GM19372 (cell line): ENCODE measurements around the gene DYRK1A.

Source experiments
- ATAC-seq: cut with Tn5 transposase; IDR thresholded peaks from one replicate; pipeline ENCODE4 v1.9.1; 2021; ENCODE audit warnings: mild to moderate bottlenecking, low read depth, moderate library complexity; ENCODE audit not compliant: unreplicated experiment

DYRK1A gene

DNA sequence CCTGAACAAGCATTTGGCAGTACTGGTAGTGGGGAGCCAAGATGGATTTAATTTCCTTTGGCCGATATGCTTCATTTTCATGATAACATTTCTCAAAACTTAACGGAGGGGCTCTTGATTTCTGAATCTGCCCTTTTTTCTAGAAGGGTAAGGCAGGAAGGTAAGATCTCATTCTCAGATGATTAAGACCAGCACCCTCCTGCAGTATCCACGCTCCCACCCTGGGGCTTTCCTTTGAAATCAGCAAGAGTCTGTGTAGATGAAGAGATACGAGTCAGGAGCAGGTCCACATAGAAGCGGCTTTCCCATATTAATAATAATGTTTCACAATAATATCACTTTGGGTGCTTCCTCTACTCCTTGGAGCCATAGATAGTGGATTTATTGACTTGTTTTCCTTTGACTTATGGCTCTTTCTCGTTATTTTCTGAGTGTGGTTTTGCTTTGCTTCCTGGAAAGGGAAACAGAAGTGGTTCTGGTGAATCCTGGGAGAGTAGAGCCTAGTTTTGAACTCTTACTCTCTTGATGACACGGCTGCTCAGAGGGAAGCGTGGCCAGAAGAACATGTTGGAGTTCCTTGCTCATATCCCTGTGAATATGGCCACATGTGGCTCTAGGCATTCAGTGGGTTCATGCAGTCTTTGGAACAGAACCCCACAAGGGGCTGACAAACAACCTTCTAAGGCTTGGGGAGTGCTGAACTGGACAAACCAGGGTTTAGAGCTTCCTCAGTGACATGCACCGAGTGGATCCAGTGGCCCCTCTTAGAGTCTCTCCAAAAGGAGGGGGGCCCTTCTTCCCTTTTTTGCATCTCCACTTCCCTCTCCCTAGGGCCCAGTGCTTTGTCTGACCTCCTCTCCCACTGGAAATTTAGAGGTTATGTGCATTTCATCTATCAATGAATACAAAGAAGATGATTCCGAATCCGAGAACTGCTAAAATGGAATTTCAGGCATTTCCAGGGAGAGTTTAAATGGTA, 195.7 kb downstream of the DYRK1A start:
- no peak for ATAC-seq

DNA sequence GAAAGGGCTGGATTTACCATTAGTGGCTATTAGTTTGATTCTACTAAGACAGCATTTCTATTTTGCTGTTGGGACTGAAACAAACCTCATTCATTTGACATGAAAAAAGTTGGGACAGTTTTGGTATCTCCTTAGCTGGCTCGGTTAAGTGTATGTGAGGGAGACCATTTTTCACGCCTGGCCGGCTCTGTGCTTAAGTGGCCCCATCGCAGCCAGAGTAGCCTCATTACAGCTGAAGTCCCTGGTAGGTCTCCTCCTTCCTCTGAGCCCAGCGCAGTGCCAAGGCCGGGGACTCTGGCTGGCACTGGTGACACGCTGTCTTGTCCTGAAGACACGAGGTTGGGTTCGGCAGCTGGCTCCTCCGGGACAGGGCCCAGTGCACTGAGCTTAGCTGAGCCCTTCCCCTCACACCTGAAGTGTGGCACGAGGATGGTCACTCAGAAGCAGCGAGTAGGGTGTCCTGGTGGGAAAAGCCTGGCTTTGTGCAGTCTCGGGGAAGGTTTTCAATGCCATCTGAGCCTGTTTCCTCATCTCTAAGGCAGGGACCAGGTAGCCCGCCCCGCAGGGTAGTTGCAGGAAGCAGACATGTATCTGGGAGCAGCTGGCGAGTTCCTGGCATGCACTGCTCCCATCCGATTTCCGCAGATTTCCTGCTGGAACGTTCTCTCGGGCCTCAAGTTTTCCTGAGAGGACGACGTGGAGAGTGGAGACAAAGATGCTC, 196.5 kb downstream of the DYRK1A start:
- ATAC-seq = peak; percentile 8

DNA sequence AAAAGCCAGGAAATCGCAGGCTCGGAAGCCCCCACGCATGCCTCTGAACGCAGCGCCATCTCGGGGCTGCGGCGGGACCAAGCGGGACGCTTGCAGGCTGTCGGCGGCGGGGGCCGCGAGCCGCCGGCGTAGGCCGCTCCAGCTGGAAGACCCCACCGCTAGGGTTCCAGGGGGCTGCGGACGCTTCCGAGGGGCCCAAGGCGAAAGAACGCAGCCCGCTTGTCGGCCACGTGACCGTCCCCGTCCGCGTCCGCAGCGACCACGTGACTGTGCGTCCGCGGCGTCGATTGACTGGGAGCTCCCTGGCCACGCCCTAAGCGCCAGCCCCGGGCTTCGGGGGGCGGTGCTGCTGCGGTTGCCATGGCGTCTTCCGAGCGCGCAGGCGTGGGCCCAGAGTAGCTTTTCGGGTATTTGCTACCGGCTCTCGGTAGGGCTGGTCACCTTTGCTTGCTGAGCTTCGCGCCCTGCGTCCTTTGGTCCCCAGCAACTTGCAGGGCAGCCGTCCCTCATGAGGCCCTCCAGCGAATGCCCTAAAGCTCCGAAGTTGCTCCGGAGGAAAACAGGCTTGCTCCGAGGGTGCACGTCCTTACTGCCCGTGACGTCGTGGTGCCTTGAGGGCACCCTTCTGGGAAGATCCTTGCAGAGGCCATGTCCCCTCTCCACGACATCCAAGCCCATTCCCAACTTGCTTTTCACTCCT, 197.2 kb downstream of the DYRK1A start:
- peak; percentile 93 for ATAC-seq

DNA sequence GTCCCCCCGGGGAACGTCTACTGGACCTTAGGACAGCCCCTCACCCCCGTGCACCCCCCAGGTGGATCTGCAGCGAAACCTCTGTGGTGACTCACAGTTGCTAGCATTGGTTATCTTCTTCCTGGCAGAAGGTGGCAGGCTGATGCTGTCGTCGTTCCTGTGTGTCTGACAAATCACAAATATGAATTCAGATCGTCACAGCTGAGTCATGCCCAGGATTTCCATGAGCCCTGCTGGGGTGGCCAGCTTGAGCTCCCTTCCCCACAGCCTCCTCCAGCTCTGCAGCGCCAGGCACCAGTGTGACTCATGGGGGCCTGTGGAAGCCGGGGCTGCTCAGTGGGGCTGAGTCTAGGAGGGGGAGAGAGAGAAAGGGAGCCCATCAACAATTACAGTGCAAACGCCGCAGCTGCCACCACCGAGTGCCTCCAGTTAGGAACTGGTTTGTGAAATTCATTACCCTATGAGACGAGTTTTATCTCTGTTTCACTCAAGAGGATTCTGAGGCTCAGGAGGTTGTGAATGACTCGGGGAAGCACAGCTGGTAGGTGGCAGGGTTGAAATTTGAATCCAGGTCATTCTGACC, 197.9 kb downstream of the DYRK1A start:
- peak; percentile 31 for ATAC-seq

DNA sequence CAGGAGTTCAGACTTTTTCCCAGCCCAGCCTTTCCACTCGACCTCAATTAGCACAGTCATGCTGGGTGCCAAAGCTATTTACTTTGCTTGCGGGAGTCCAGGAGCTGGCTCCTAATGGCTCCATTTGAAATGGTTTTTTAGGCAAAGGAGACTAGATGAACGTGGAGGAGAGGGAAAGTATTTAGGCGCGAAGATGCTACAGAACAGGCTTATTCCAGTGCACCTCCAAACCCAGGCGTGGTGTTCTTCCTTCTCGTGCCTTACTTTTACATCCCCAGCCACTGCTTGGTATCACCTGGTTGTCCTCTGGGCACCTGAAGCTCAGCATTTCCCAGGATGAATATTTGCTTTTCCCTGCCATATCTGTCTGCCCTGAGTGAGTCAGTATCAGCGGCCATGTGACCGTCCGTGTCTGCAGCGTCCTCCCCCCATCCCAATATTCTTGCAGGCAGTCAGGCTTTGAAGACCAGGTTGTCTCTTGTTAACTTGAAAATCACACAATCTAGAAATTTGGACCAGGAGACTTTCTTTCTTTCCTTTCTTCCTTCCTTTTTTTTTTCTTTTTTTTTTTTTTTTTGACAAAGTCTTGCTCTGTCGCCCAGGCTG, 198.5 kb downstream of the DYRK1A start:
- ATAC-seq = no peak

DNA sequence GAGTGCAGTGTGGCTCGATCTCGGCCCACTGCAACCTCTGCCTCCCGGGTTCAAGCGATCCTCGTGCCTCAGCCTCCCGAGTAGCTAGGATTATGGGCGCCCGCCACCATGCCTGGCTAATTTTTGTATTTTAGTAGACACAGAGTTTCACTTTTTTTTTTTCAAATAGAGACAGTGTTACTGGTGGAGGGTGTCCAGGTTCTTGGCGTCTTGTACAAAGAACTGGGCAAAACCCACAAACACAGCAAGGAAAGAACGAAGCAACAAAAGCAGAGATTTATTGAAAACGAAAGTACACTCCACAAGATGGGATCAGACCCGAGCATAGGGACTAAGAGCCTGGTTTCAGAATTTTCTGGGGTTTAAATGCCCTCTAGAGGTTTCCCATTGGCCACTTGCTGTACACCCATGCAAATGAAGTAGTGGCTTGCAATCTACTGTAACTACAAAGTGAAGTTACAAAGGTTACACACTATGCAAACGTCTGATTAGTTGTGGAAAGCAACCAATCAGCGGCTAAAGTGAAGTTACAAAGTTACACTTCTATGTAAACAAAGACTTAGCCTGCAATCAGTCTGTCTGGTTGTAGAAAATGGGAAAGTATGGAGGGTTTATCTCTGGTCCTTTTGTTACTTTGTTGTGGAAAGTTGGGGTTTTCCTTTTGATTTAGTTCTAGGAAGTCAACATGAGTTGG, 199.1 kb downstream of the DYRK1A start:
- ATAC-seq = no peak

DNA sequence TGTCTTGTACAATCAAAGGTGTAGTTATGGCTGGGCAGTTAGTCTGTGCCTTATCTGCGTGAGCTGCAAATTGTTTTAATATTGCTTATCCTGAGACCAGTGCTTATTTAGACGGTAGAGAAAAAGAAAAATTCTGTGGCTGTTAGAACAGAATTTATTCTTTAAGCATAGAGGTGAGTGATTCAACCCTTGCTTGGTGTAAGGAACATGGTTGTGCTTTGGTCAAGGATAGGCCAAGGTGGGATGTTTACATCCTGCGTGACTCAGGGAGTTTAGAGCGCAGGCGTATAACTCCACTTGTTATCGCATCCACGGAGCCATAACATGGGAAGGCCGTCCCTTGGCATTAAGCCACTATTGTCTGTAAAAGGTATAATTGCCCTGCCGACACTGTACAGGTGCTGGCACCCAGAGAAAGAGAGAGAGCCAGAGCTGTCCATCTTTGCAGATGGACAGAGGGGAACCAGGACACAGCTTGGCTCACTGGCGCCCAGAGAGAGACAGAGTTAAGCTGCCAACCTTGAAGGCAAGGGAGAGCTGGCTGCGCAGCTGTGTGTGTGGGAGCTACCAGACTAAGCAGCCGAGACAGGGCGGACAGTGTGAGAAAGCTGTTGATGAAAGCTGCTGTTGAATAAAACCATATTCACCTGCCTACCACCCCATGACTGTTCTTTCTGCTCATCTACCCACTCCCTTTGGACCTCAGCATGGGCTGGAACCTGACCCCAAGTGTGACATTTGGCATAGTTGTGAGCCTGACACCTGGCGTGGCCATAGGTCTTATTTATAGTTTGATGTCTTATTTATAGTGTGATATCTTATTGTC, 200.4 kb downstream of the DYRK1A start:
- no peak for ATAC-seq

DNA sequence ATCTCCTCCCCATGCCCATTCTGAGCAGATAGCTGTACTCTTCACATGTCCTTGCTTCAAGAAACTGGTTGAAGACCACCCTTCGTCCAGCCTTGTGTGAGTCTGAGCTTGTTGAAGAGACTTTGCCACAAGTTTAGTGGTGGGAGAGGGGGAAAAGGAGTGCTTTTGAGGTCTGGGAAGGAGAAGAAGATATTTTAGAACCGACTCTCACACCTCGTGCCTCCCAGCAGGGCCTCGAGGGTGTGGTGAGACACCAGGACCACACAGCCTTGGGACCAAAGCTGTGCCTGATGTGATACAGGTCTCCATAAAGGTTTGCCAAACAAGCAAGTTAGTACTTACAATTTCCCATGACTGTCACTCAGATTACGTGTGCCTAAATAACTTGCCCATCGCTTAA, 201.8 kb downstream of the DYRK1A start:
- no peak for ATAC-seq

DNA sequence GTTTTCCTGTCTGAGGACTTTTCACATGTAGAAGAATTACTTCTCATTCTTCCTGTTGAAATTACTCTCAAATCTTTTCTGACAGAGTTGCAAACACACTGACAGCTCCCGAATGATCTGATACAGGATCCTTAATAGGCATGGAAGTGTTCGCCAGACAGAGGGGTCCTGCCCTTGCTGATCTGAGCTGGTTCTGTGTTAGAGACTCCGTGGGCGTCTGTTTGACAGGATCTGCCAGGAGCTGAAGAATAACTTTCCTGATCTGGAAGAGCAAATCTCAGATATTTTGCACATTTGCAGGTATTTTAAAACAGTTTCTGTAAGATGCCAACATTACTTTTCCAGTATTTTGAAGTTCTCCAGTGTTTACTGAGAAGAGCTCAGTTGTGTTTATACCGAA, 202.3 kb downstream of the DYRK1A start:
- no peak for ATAC-seq

DNA sequence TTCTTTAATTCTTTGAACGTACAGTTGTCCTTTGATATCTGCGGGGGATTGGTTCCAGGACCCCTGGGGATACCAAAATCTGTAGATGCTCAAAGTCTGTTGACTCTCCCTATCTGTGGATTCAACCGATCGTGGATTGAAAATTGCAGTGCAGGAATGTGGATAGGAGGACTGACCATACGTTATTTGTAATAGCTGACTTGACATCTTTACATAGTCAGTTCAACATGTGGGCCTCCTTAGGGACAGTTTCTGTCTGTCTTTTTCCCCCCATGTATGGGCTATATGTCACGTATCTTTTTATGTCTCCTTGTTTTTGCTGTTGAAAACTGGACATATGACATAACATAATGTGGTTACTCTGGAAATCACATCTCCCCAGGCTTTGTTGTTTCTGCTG, 204.9 kb downstream of the DYRK1A start:
- ATAC-seq = no peak

DNA sequence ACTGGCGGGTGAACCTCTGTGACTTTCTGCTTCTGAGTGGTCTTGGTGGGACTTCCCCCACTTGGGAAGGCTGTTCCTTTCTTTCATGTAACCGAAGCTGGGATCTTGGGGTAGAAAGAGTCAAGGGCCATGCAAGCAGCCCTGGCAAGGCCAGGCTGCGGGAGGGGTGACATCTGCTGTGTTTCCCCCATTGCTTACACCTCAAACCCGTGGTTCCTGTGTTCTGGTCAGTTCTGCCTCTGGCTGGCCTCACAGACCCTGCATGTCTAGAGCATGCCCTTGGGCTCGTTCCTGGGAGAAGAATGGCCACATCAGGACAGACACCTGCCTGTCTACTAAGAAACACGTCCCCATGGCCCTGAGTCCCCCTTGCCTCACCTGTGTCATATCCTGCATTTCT, 207.7 kb downstream of the DYRK1A start:
- ATAC-seq = no peak

DNA sequence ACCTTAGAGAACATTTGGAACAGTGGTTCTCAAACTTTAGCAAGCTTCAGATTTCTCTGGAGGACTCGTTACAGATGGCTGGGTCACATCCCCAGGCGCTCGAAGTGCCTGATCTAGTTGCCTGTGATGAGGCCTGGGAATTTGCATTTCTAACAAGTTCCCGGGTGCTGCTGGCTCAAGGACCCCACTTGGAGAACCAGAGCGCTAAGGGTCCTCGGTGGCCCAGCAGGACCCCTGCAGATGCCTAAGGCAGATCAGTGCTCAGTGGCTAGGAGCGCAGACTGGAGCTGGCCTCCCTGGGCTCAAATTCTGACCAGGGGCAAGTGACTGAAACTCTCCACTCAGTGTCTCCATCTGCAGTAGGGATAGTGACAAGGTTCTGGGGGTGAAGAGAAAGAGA, 208.2 kb downstream of the DYRK1A start:
- ATAC-seq = no peak

DNA sequence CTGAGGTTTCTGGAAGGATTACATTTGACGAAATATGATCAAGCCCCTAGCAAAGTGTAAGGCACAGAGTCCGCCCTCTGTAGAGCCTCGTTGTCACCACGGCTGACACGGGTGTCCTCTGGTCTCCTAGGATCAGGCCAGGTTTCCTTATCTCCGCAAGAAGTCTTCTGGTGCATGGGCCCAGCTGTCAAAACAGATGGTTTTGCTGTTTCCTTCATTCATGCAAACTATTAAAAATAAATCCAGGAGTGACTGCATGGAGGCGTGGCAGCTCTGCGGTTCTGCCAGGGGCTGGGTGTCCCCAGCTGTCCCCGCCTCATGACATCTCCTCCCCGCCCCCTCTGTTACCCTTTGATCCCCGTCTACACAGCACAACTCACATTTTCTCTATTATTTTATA, 209.0 kb downstream of the DYRK1A start:
- no peak for ATAC-seq
